ENCODE results near the gene PDE2A. TPM values are rescaled to one million over a fixed set of nuclear protein-coding genes. Genes with fewer than 3 reads are reported as not detected.

The PDE2A gene
- total and polyA plus RNA-seq, 2 of the 4 experiments (the other 2 are of a cell fraction): 0.02 TPM; not detected in 1

- ATAC-seq (ENCODE audit: low read depth) (no peak), DNase-seq (no peak)
- no TSS peak for BruUV-seq (replicated peaks)
- Histone ChIP-seq H3K4me1 (ENCODE audit: control insufficient read depth, insufficient read depth, low read length) (no peaks in the 10 kb centered on the region), H3K9me1 (ENCODE audit: insufficient read depth, low read length) (no peaks in the 10 kb centered on the region), H2BK5ac (ENCODE audit: low read depth, low read length, poor library complexity, severe bottlenecking) (no peak overlapping the region), H3K56ac (ENCODE audit: extremely low read depth, insufficient read depth, low read length) (no peak overlapping the region), H3K4me3 (ENCODE audit: insufficient read depth, low read depth, low read length) (no peak overlapping the region), H3K14ac (replicated peaks; ENCODE audit: low read depth, low read length) (no peak overlapping the region), H2AK9ac (replicated peaks; ENCODE audit: low read depth, low read length, poor library complexity) (no peak overlapping the region), H3K4me2 (ENCODE audit: low read depth, low read length) (no peak overlapping the region), H4K20me1 (ENCODE audit: insufficient read depth, low read length) (no peaks in the 10 kb centered on the region), H2BK20ac (ENCODE audit: low read depth, low read length) (no peak overlapping the region), H3K27ac (ENCODE audit: insufficient read depth, low read length) (no peak overlapping the region), H2BK15ac (ENCODE audit: low read depth, low read length) (no peak overlapping the region), H3K9me3 (ENCODE audit: control insufficient read depth, insufficient read depth, low read length) (no peaks in the 10 kb centered on the region), H3K79me1 (ENCODE audit: low read depth in 1 of 2, low read length in 2 of 2) (no peaks in the 10 kb centered on the region), H3K36me3 (ENCODE audit: control insufficient read depth, insufficient read depth, low read length) (no peaks in the 10 kb centered on the region), H3K23ac (ENCODE audit: low read depth, low read length) (no peak overlapping the region), H3K4ac (ENCODE audit: low read depth, low read length) (no peak overlapping the region), H2BK120ac (ENCODE audit: low read depth, low read length) (no peak overlapping the region), H2AK5ac (ENCODE audit: low read depth, low read length) (no peak overlapping the region), H3K9ac (ENCODE audit: low read depth, low read length) (no peak overlapping the region), H4K5ac (ENCODE audit: low read depth, low read length) (no peak overlapping the region), H3K27me3 (ENCODE audit: control insufficient read depth, insufficient read depth, low read length) (peaks cover 26% of the 10 kb centered on the region), H4K8ac (ENCODE audit: low read depth in 2 of 2, low read length in 2 of 2) (no peak overlapping the region), H2AFZ (replicated peaks; ENCODE audit: low read length, poor library complexity) (no peak overlapping the region), H4K91ac (ENCODE audit: insufficient read depth, low read depth, low read length) (no peak overlapping the region), H3K18ac (ENCODE audit: low read depth, low read length) (no peak overlapping the region)
- WGBS, 2 experiments (ENCODE audit: extremely low coverage in 2 of 2, insufficient read length in 1 of 2): no CpG with 5 or more reads among the region's 3 CpGs
- intact Hi-C loops (cut with micrococcal nuclease) (no loop called here), dilution Hi-C loops (cut with HindIII; ENCODE audit: low sequenced_read_pairs, unreplicated experiment) (no loop called here), in situ Hi-C loops (cut with MboI; ENCODE audit: low sequenced_read_pairs) (no loop called here)
- ChIA-PET POLR2A (ENCODE audit: unreplicated experiment) (no interaction called here), CTCF (no interaction called here)
- TF ChIP-seq MAFK (IDR thresholded peaks at IDR 0.05; ENCODE audit: low read depth, low read length) (no peak), POLR2A (IDR thresholded peaks at IDR 0.05; ENCODE audit: low read depth, low read length) (no peak), RCOR1 (IDR thresholded peaks at IDR 0.05; ENCODE audit: insufficient replicate concordance, low read length) (no peak)
Measured at GRCh38 chr11:72528121-72528520, 146.1 kb downstream of the PDE2A start.

Small RNA genes lying within 50 kb of the gene (microRNA-seq; reads per million reads assigned to microRNA genes)
- gene MIR139 (ENCODE audit: insufficient read depth in 1 of 2, insufficient read length in 1 of 2, unreplicated experiment in 1 of 2) (1.0 to 13.5 reads per million in 2 experiments), gene RNU7-105P (ENCODE audit: insufficient read depth, insufficient read length) (not detected)

Small RNA genes lying within 50 kb of the gene (small RNA-seq; reads per million reads assigned to genes)
- gene MIR139 (0.04 to 16.0 (median 8.4) reads per million in 5 experiments), gene RNU7-105P (0 reads per million in 5 experiments)

Other genes with a start within 250 kb of the PDE2A start
- gene CLPB, start 239.9 kb downstream of the PDE2A start, total RNA-seq (2012; rRNA removed): 41.9 and 45.0 TPM in 2 replicates
- gene CLPB, start 239.9 kb downstream of the PDE2A start, polyA plus RNA-seq (2012; rRNA removed): 17.4 and 18.5 TPM in 2 replicates
- gene ARAP1, start 78.0 kb upstream of the PDE2A start, total RNA-seq (2012; rRNA removed): 37.6 and 38.0 TPM in 2 replicates
- 59.4 and 63.1 TPM in 2 replicates for gene ARAP1, start 78.0 kb upstream of the PDE2A start, polyA plus RNA-seq (2012; rRNA removed)
- 22.2 and 23.8 TPM in 2 replicates for gene STARD10, start 119.6 kb upstream of the PDE2A start, total RNA-seq (2012; rRNA removed)
- 32.9 and 37.4 TPM in 2 replicates for gene STARD10, start 119.6 kb upstream of the PDE2A start, polyA plus RNA-seq (2012; rRNA removed)
- gene ATG16L2, start 140.0 kb upstream of the PDE2A start, total RNA-seq (2012; rRNA removed): 1.3 and 1.4 TPM in 2 replicates
- 12.2 and 12.7 TPM in 2 replicates for gene ATG16L2, start 140.0 kb upstream of the PDE2A start, polyA plus RNA-seq (2012; rRNA removed)

All from IMR-90 (cell line).